ENCODE results near the gene UBTD2.

- TF ChIP-seq CTCF (IDR thresholded peaks at IDR 0.05) (no peak), POLR2A (IDR thresholded peaks at IDR 0.05) (no peak), EP300 (IDR thresholded peaks at IDR 0.05) (no peak)
Observed at GRCh38 chr5:172280317-172280716, 3.2 kb downstream of the UBTD2 start.

Data from tibial nerve (tissue), 4 donors.